HepG2 (cell line): ENCODE data around the gene BRAF. TPM values are rescaled to one million over a fixed set of nuclear protein-coding genes. Genes with fewer than 3 reads are reported as not detected.
"Not testable (repeated sequence)": the region's sequence is repeated elsewhere in the genome, so short reads cannot be mapped to it uniquely, and the experiment has no call there.

Experiments used
- ATAC-seq: fragments of 200-7000 bp; cut with Tn5 transposase; 3 replicates; pipeline ENCODE4 v1.9.1; 2020; ENCODE audit warnings: mild to moderate bottlenecking, moderate library complexity
- BruUV-seq: library from RNA; stranded (reverse); fragments of 400-500 nt; replicated peaks from 2 replicates; lab custom pipeline; 2021; lab: Mats Ljungman, UMichigan
- CTCF ChIA-PET: fragments of 300-600 bp; formaldehyde crosslinking; extraction: SDS; loops from one replicate; lab custom pipeline; 2021; ENCODE audit warnings: low total read pairs, inconsistent platforms, low intra/inter-chr PET ratio; lab: Yijun Ruan, JAX
- POLR2A ChIA-PET: fragments of 350-600 bp; sonication (Branson Sonifier 250); formaldehyde crosslinking; loops from one replicate; lab custom pipeline; 2020; ENCODE audit warnings: antibody characterized with exemption, inconsistent platforms; lab: Yijun Ruan, JAX
- DNase-seq: peaks from one replicate; pipeline ENCODE4 v3.0.0-alpha.2; 2015; ENCODE audit warnings: low spot score
- FAIRE-seq: peaks from 3 replicates; lab custom pipeline; 2011; peaks lifted over from hg19 to GRCh38; lab: Jason Lieb, UNC
- H2AFZ ChIP-seq: one replicate; pipeline ENCODE4 v1.6.1; 2011; ENCODE audit warnings: low read length, inconsistent platforms
- H3K27ac ChIP-seq: fragments of 300-600 bp; 3 replicates; pipeline ENCODE4 v1.8.0; 2011; ENCODE audit warnings: mixed run types, mild to moderate bottlenecking, mixed read lengths, low read length, inconsistent platforms; ENCODE audit not compliant: insufficient read depth; ENCODE audit errors: extremely low read length
- H3K27me3 ChIP-seq, 2 experiments: fragments of 200-600 bp in 1 of 2; 2 replicates in 1 of 2; 3 replicates in 1 of 2; pipeline versions ENCODE4 v1.6.0 to v1.8.0; 2011; ENCODE audit warnings: low read length in 2 of 2, mild to moderate bottlenecking in 2 of 2, moderate library complexity in 2 of 2, inconsistent platforms in 1 of 2; ENCODE audit not compliant: insufficient read depth in 2 of 2, control insufficient read depth in 1 of 2
- H3K36me3 ChIP-seq, 2 experiments: fragments of 200-600 bp in 1 of 2; replicated peaks in 1 of 2; 2 replicates in 1 of 2; 3 replicates in 1 of 2; pipeline versions ENCODE4 v1.5.1 to v1.8.0; 2011; ENCODE audit warnings: low read length in 2 of 2, inconsistent platforms in 1 of 2; ENCODE audit not compliant: insufficient read depth in 2 of 2, control insufficient read depth in 1 of 2
- H3K4me1 ChIP-seq: 2 replicates; pipeline ENCODE4 v1.5.1; 2012; ENCODE audit warnings: low read length, inconsistent platforms; ENCODE audit not compliant: insufficient read depth
- H3K4me2 ChIP-seq: 2 replicates; pipeline ENCODE4 v1.6.0; 2011; ENCODE audit warnings: low read depth, low read length, inconsistent platforms
- H3K4me3 ChIP-seq, 3 experiments: fragments of 200-600 bp in 1 of 3; sonication (generic), shearing (Covaris generic) in 1 of 3; replicated peaks in 1 of 3; 2 replicates each; pipeline ENCODE4 v1.5.1; 2011 to 2016; ENCODE audit warnings: low read length in 3 of 3, inconsistent platforms in 2 of 3, low read depth in 2 of 3, mild to moderate bottlenecking in 2 of 3, control low read depth in 1 of 3, mixed read lengths in 1 of 3; ENCODE audit not compliant: insufficient read depth in 1 of 3
- H3K79me2 ChIP-seq: one replicate; pipeline ENCODE4 v1.6.1; 2011; ENCODE audit warnings: low read length, inconsistent platforms; ENCODE audit not compliant: insufficient read depth
- H3K9ac ChIP-seq: 2 replicates; pipeline ENCODE4 v1.6.0; 2011; ENCODE audit warnings: mild to moderate bottlenecking, low read depth, low read length, inconsistent platforms; ENCODE audit not compliant: insufficient read depth
- H3K9me3 ChIP-seq: 2 replicates; pipeline ENCODE4 v1.5.1; 2012; ENCODE audit warnings: mild to moderate bottlenecking, low read length
- H4K20me1 ChIP-seq: 2 replicates; pipeline ENCODE4 v1.6.0; 2011; ENCODE audit warnings: inconsistent platforms, mild to moderate bottlenecking, low read length, moderate library complexity; ENCODE audit not compliant: insufficient read depth
- PLRG1 ChIP-seq: fragments of 450-650 bp; conservative IDR thresholded peaks from 2 replicates; pipeline ENCODE4 v1.6.1; 2016
- RAD51 ChIP-seq: fragments of 450-650 bp; IDR thresholded peaks from 2 replicates; pipeline ENCODE4 v1.6.1; 2016; ENCODE audit warnings: borderline replicate concordance
- RBFOX2 ChIP-seq: fragments of 200-400 bp; formaldehyde crosslinking; IDR thresholded peaks from 2 replicates; pipeline ENCODE4 v1.6.1; 2017; ENCODE audit warnings: low read depth, mild to moderate bottlenecking, low read length
- SP1 ChIP-seq, 2 experiments: fragments of 450-650 bp in 1 of 2; sonication (generic) in 1 of 2; formaldehyde crosslinking in 1 of 2; IDR thresholded peaks; 2 replicates each; pipeline versions ENCODE4 v1.4.0 to v1.6.1; 2016 to 2020; ENCODE audit warnings: missing genetic modification reagents in 1 of 2
- THAP8 ChIP-seq: sonication (generic); formaldehyde crosslinking; IDR thresholded peaks from 2 replicates; pipeline ENCODE4 v1.5.1; 2020; ENCODE audit warnings: missing genetic modification reagents, mild to moderate bottlenecking, borderline replicate concordance
- WGBS: methylation state at CpG from one replicate; pipeline ENCODE4 v1.1.6; 2017; ENCODE audit warnings: low lambda C conversion rate; 5-methylcytosine and 5-hydroxymethylcytosine counted together
- in situ Hi-C: cut with HindIII; loops from 2 replicates; pipeline ENCODE4 v1.10.0; 2017; ENCODE audit warnings: low pct_unique_long_range_greater_than_20kb; ENCODE audit not compliant: extremely low pct_ligation_motif_present
- intact Hi-C: fragments of 100-400 bp; cut with micrococcal nuclease; formaldehyde crosslinking; loops from one replicate; pipeline ENCODE4 v1.10.0; 2022; ENCODE audit not compliant: unreplicated experiment
- polyA plus RNA-seq, 8 experiments: library from polyadenylated mRNA; depleted of rRNA in 3 of 8; stranded (reverse) in 7 of 8; unstranded in 1 of 8; fragments of >200 nt; fragmentation: Illumina TruSeq in 4 of 8; extraction: Trizol in 4 of 8; gene quantifications; 2 replicates each; pipeline versions ENCODE4 v1.2.1 to v1.2.3, GENCODE V29; 2011 to 2016; ENCODE audit warnings: low read depth in 4 of 8, missing spikeins in 1 of 8, mixed read lengths in 1 of 8; ENCODE audit not compliant: insufficient read depth in 1 of 8
- total RNA-seq, 5 experiments: library from RNA; depleted of rRNA; stranded (reverse); fragments of >200 nt; fragmentation: Illumina TruSeq; extraction: Trizol; gene quantifications; 2 replicates each; pipeline ENCODE4 v1.2.3, GENCODE V29; 2016; ENCODE audit warnings: low read depth in 1 of 5

The BRAF gene
- total and polyA plus RNA-seq, 2 of the 13 experiments (the other 11 are each of a cell fraction or from before 2014, with no cell fraction given), result 12.5 to 13.4 TPM

- H3K36me3 ChIP-seq, H3K27me3 ChIP-seq, H4K20me1 ChIP-seq, intact Hi-C loops, H3K4me1 ChIP-seq, H3K9me3 ChIP-seq, H3K4me3 ChIP-seq, H3K27ac ChIP-seq, CTCF ChIA-PET, in situ Hi-C loops, H3K4me2 ChIP-seq, BruUV-seq, DNase-seq, FAIRE-seq, H3K79me2 ChIP-seq, H2AFZ ChIP-seq, POLR2A ChIA-PET, H3K9ac ChIP-seq, ATAC-seq: not testable (repeated sequence)
- 93% methylated on average over 16 of the region's 25 CpGs for WGBS
Measured at GRCh38 chr7:140763166-140763565, 161.6 kb downstream of the BRAF start.

DNA sequence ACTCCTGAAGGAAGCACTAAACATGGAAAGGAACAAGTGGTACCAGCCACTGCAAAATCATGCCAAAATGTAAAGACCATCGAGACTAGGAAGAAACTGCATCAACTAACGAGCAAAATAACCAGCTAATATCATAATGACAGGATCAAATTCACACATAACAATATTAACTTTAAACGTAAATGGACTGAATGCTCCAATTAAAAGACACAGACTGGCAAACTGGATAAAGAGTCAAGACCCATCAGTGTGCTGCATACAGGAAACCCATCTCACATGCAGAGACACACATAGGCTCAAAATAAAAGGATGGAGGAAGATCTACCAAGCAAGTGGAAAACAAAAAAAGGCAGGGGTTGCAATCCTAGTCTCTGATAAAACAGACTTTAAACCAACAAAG is 163.4 kb downstream of the BRAF start:
- ATAC-seq, CTCF ChIA-PET, DNase-seq, in situ Hi-C loops, H3K79me2 ChIP-seq, H3K4me2 ChIP-seq, BruUV-seq, H3K9ac ChIP-seq, FAIRE-seq, H2AFZ ChIP-seq, H3K9me3 ChIP-seq, H3K36me3 ChIP-seq, H3K27me3 ChIP-seq, H3K27ac ChIP-seq, H3K4me1 ChIP-seq, POLR2A ChIA-PET, H4K20me1 ChIP-seq, H3K4me3 ChIP-seq, intact Hi-C loops: not testable (repeated sequence)
- WGBS, result 75% methylated on average over 3 of the region's 3 CpGs

GRCh38 chr7:140754506-140754905 is 170.2 kb downstream of the BRAF start:
- Histone ChIP-seq H3K4me1 (peaks cover 15% of the 10 kb centered on the region; the same call in 1 of the 2 replicates), H3K36me3 (peaks cover 1 to 12% of the 10 kb centered on the region in 2 experiments; a peak in 2 of 5 replicates), H3K9ac (no peak overlapping the region), H3K4me3 (no peak overlapping the region), H2AFZ (no peak overlapping the region)
- CTCF ChIA-PET, result no interaction called here
- intact Hi-C loops, result no loop called here
- DNase-seq, result no peak
- in situ Hi-C loops, result no loop called here
- 86% methylated on average over 3 of the region's 3 CpGs for WGBS
- TF ChIP-seq PLRG1, result no peak
- TF ChIP-seq SP1 (IDR thresholded peaks at IDR 0.05), result no peak
- no peak for TF ChIP-seq SP1 (CRISPR knock-in tag; IDR thresholded peaks at IDR 0.05)
- no peak for TF ChIP-seq RAD51
- TF ChIP-seq RBFOX2, result no peak
- no peak for TF ChIP-seq THAP8 (CRISPR knock-in tag)
- TF ChIP-seq, all 625 proteins: peak for 0
- no peaks in the 10 kb centered on the region for H3K79me2 ChIP-seq
- H3K27me3 ChIP-seq, result no peaks in the 10 kb centered on the region
- FAIRE-seq (no peak), ATAC-seq (no peak)
- no peaks in the 10 kb centered on the region for H3K9me3 ChIP-seq
- no peak overlapping the region for H3K27ac ChIP-seq
- BruUV-seq, result no TSS peak
- H4K20me1 ChIP-seq, result no peaks in the 10 kb centered on the region
- POLR2A ChIA-PET, result no interaction called here
- H3K4me2 ChIP-seq, result no peak overlapping the region
